Activated CD8-positive, alpha-beta T cell treated with anti-CD3 and anti-CD28 coated beads for 36 hours (primary cell): ENCODE measurements around the gene NEK4. TPM values are rescaled to one million over a fixed set of nuclear protein-coding genes. Genes with fewer than 3 reads are reported as not detected.

Experiments used
- ATAC-seq: fragments of 200-7000 bp; cut with Tn5 transposase; one replicate; pipeline ENCODE4 v1.10.0; 2021; ENCODE audit warnings: mild to moderate bottlenecking, moderate library complexity
- CTCF ChIA-PET: fragments of 350-600 bp; sonication (Branson Sonifier 250); formaldehyde crosslinking; loops from one replicate; lab custom pipeline; 2021; ENCODE audit warnings: antibody characterized with exemption; lab: Charles Lee
- POLR2A ChIA-PET: fragments of 350-600 bp; sonication (Branson Sonifier 250); formaldehyde crosslinking; loops from one replicate; lab custom pipeline; 2021; ENCODE audit warnings: antibody characterized with exemption; lab: Charles Lee
- DNase-seq: peaks from one replicate; pipeline ENCODE4 v3.0.0-alpha.2; 2020
- H3K27ac Mint-ChIP-seq: one replicate; pipeline ENCODE4 v1.8.0; 2021; ENCODE audit warnings: mild to moderate bottlenecking, mixed read lengths
- H3K27me3 Mint-ChIP-seq: one replicate; pipeline ENCODE4 v1.8.0; 2021; ENCODE audit warnings: mixed read lengths
- H3K36me3 Mint-ChIP-seq: one replicate; pipeline ENCODE4 v1.8.0; 2021; ENCODE audit warnings: low read depth, mixed read lengths
- H3K4me1 Mint-ChIP-seq: one replicate; pipeline ENCODE4 v1.8.0; 2021; ENCODE audit warnings: low read depth, mixed read lengths
- H3K4me3 Mint-ChIP-seq: one replicate; pipeline ENCODE4 v1.8.0; 2021; ENCODE audit warnings: mild to moderate bottlenecking, moderate library complexity, mixed read lengths
- H3K9me3 Mint-ChIP-seq: one replicate; pipeline ENCODE4 v1.8.0; 2021; ENCODE audit warnings: mixed read lengths
- intact Hi-C: fragments of 100-400 bp; cut with micrococcal nuclease; formaldehyde crosslinking; loops from one replicate; pipeline ENCODE4 v1.10.0; 2022
- total RNA-seq, 2 experiments: library from RNA; stranded (reverse); gene quantifications; one replicate each; pipeline ENCODE4 v1.2.3, GENCODE V29; 2021
- TF ChIP-seq, protein P1 (sequence below): fragments of 200-600 bp; IDR thresholded peaks from one replicate; pipeline ENCODE4 v1.8.0; 2022; ENCODE audit warnings: antibody characterized with exemption, mild to moderate bottlenecking

NEK4 gene
- total RNA-seq, 2 experiments from 2014 or later: 16.2 to 18.4 TPM

- Mint-ChIP-seq H3K27ac (peak overlapping the region; percentile 98), H3K9me3 (no peaks in the 10 kb centered on the region), H3K4me1 (peaks cover 63% of the 10 kb centered on the region), H3K4me3 (peak overlapping the region; percentile 95), H3K27me3 (no peaks in the 10 kb centered on the region), H3K36me3 (peaks cover 52% of the 10 kb centered on the region)
- ATAC-seq (no peak), DNase-seq (no peak)
- intact Hi-C loops: loop anchor here (10.0 kb wide), 1 partner anchor 149 kb away; the partner anchor contains the start of genes NT5DC2 and UQCC5
- CTCF ChIA-PET: no interaction called here
- TF ChIP-seq, protein P1, sequence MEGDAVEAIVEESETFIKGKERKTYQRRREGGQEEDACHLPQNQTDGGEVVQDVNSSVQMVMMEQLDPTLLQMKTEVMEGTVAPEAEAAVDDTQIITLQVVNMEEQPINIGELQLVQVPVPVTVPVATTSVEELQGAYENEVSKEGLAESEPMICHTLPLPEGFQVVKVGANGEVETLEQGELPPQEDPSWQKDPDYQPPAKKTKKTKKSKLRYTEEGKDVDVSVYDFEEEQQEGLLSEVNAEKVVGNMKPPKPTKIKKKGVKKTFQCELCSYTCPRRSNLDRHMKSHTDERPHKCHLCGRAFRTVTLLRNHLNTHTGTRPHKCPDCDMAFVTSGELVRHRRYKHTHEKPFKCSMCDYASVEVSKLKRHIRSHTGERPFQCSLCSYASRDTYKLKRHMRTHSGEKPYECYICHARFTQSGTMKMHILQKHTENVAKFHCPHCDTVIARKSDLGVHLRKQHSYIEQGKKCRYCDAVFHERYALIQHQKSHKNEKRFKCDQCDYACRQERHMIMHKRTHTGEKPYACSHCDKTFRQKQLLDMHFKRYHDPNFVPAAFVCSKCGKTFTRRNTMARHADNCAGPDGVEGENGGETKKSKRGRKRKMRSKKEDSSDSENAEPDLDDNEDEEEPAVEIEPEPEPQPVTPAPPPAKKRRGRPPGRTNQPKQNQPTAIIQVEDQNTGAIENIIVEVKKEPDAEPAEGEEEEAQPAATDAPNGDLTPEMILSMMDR: no peak
- POLR2A ChIA-PET: interaction anchor here (1.1 to 10.1 kb wide), 2 partner anchors 11 to 22 kb away, joined by 5 to 101 read pairs; partner anchors contain the start of genes GLT8D1 and SPCS1
These were observed 86.6 kb downstream of the NEK4 start for GRCh38 chr3:52684184-52684583.

DNA sequence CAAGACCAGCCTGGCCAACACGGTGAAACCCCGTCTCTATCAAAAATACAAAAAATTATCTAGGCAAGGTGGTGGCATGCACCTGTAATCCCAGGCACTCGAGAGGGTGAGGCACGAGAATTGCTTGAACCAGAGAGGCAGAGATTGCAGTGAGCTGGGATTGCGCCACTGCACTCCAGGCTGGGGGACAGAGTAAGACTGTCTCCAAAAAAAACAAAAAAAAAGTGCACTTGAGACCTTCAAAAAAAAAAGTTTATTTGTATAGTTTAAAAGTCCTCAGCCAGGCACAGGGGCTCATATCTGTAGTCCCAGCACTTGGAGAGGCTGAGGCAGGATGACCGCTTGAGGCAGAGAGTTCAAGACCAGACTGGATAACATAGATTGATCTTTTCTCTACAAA lies 87.1 kb downstream of the NEK4 start:
- Mint-ChIP-seq H3K4me3 (peak overlapping the region; percentile 31), H3K9me3 (no peaks in the 10 kb centered on the region), H3K4me1 (peaks cover 61% of the 10 kb centered on the region), H3K27me3 (no peaks in the 10 kb centered on the region), H3K27ac (peak overlapping the region; percentile 49), H3K36me3 (peaks cover 52% of the 10 kb centered on the region)
- ChIA-PET CTCF (no interaction called here), POLR2A (no interaction called here)
- TF ChIP-seq, protein P1: no peak
- ATAC-seq (no peak), DNase-seq (no peak)
- intact Hi-C loops: loop anchor here (10.0 kb wide), 1 partner anchor 149 kb away; the partner anchor contains the start of genes NT5DC2 and UQCC5

DNA sequence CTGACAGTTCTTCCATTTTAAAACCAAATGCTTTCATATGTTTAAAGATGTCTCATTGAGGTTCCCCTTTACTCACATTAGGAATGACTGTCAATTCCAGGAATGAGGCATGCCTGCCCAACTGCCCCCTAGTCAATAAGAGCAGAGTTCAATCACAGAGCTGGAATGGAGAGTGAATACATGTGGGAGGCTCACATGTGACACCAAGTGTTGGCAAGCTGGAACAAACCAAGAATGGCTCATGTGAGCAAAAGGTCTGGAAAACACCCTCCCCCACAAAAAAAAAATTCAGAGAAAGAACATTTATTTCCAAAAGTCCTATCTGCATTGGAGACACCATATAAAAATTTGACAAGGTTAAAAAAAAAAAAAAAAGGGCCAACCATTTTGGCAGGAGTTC lies 88.7 kb downstream of the NEK4 start:
- CTCF ChIA-PET: interaction anchor here (1.1 kb wide), 1 partner anchor 11 kb away, joined by 5 read pairs; no protein-coding TSS in a partner anchor
- peak; percentile 41 for DNase-seq
- H3K27ac Mint-ChIP-seq: peak overlapping the region; percentile 69
- POLR2A ChIA-PET: interaction anchor here (1.2 kb wide), 1 partner anchor 9 kb away, joined by 4 read pairs; no protein-coding TSS in a partner anchor
- H3K4me1 Mint-ChIP-seq: peaks cover 45% of the 10 kb centered on the region
- intact Hi-C loops: loop anchor here (10.0 kb wide), 1 partner anchor 147 kb away; the partner anchor contains the start of genes NT5DC2 and UQCC5
- no peaks in the 10 kb centered on the region for H3K27me3 Mint-ChIP-seq
- no peaks in the 10 kb centered on the region for H3K9me3 Mint-ChIP-seq
- H3K4me3 Mint-ChIP-seq: no peak overlapping the region
- TF ChIP-seq, protein P1: no peak
- no peak for ATAC-seq
- H3K36me3 Mint-ChIP-seq: peaks cover 45% of the 10 kb centered on the region

- H3K9me3 Mint-ChIP-seq: no peaks in the 10 kb centered on the region
- H3K27me3 Mint-ChIP-seq: no peaks in the 10 kb centered on the region
- ChIA-PET CTCF (interaction anchor here (1.1 kb wide), 1 partner anchor 11 kb away, joined by 5 read pairs; no protein-coding TSS in a partner anchor), POLR2A (interaction anchor here (1.2 kb wide), 1 partner anchor 10 kb away, joined by 4 read pairs; no protein-coding TSS in a partner anchor)
- peak overlapping the region; percentile 69 for H3K27ac Mint-ChIP-seq
- TF ChIP-seq, protein P1: no peak
- DNase-seq (no peak), ATAC-seq (no peak)
- no peak overlapping the region for H3K4me3 Mint-ChIP-seq
- intact Hi-C loops: loop anchor here (10.0 kb wide), 1 partner anchor 147 kb away; the partner anchor contains the start of genes NT5DC2 and UQCC5
- peaks cover 41% of the 10 kb centered on the region for H3K4me1 Mint-ChIP-seq
- H3K36me3 Mint-ChIP-seq: peaks cover 45% of the 10 kb centered on the region
These were observed 89.1 kb downstream of the NEK4 start for GRCh38 chr3:52681596-52681995.

DNA sequence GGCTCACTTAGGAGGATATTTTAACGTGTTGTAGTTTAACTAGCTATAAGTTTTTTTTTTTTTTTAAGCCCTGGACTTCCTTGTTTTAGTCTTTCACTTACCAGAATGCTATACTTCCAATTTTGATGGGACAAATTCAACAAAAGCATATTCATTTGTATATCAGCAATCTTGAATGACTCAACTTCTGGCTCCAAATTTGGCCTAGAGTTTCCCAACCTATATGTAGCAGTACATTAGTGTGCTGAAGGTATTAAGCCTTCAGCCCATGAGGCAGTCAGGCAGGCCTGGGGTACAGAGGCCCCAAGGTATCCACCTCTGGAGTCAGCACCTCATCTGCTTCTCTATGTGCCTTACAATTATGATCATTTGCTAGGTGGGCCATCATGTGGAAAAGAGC lies 90.9 kb downstream of the NEK4 start:
- Mint-ChIP-seq H3K4me1 (peaks cover 44% of the 10 kb centered on the region), H3K27ac (peak overlapping the region; percentile 9), H3K27me3 (no peaks in the 10 kb centered on the region), H3K4me3 (no peak overlapping the region), H3K9me3 (no peaks in the 10 kb centered on the region), H3K36me3 (peaks cover 50% of the 10 kb centered on the region)
- TF ChIP-seq, protein P1: no peak
- no peak for ATAC-seq
- ChIA-PET POLR2A (no interaction called here), CTCF (interaction anchor here (1.0 kb wide), 1 partner anchor 13 kb away, joined by 3 read pairs; no protein-coding TSS in a partner anchor)
- DNase-seq: no peak
- intact Hi-C loops: loop anchor here (10.0 kb wide), 1 partner anchor 145 kb away; the partner anchor contains the start of genes NT5DC2 and UQCC5
